AG08395 (cell line): ENCODE data around the gene PCDHGA4.
"Not testable (repeated sequence)": the region's sequence is repeated elsewhere in the genome, so short reads cannot be mapped to it uniquely, and the experiment has no call there.

Experiments used
- DNase-seq: peaks from one replicate; pipeline ENCODE4 v3.0.0; 2012; ENCODE audit warnings: mixed read lengths, low spot score

Gene PCDHGA4

GRCh38 chr5:141384471-141385267 is 29.8 kb downstream of the PCDHGA4 start:
- DNase-seq, result no peak

- peak; percentile 29 for DNase-seq
These were observed 32.9 kb downstream of the PCDHGA4 start, which contains the start of gene PCDHGB4 for GRCh38 chr5:141387557-141388311. TSS of gene PCDHGB4 (plus strand) at chr5:141387698. CDS start at chr5:141387885, 187 bp downstream.

GRCh38 chr5:141388661-141389060 is 33.8 kb downstream of the PCDHGA4 start:
- DNase-seq, result no peak

GRCh38 chr5:141389153-141390042 is 34.6 kb downstream of the PCDHGA4 start:
- no peak for DNase-seq

- DNase-seq, result no peak
These were observed 37.8 kb downstream of the PCDHGA4 start, which contains the start of gene PCDHGA8 for GRCh38 chr5:141392429-141393198. TSS of gene PCDHGA8 (plus strand) at chr5:141392633. CDS start at chr5:141392814, 181 bp downstream.

- DNase-seq, result no peak
These were observed 38.4 kb downstream of the PCDHGA4 start for GRCh38 chr5:141393267-141393666.

GRCh38 chr5:141394401-141395187 is 39.8 kb downstream of the PCDHGA4 start:
- not testable (repeated sequence) for DNase-seq

GRCh38 chr5:141397756-141398551 is 43.1 kb downstream of the PCDHGA4 start, which contains the start of gene PCDHGB5:
TSS of gene PCDHGB5 (plus strand) at chr5:141397947. CDS start at chr5:141398128, 181 bp downstream.
- peak; percentile 62 for DNase-seq

GRCh38 chr5:141398608-141399007 is 43.8 kb downstream of the PCDHGA4 start:
- no peak for DNase-seq

GRCh38 chr5:141399555-141400258 is 44.9 kb downstream of the PCDHGA4 start:
- no peak for DNase-seq

GRCh38 chr5:141402553-141403243 is 47.9 kb downstream of the PCDHGA4 start, which contains the start of gene PCDHGA9:
TSS of gene PCDHGA9 (plus strand) at chr5:141402778. CDS start at chr5:141402953, 175 bp downstream.
- peak; percentile 31 for DNase-seq

- no peak for DNase-seq
These were observed 48.6 kb downstream of the PCDHGA4 start for GRCh38 chr5:141403387-141403786.
